ENCODE data around the gene FAT3. TPM values are rescaled to one million over a fixed set of nuclear protein-coding genes. Genes with fewer than 3 reads are reported as not detected.

The FAT3 gene
- total and polyA plus RNA-seq, 2 of the 4 experiments (the other 2 are of a cell fraction): 0.53 to 2.9 TPM

GRCh38 chr11:92190535-92191206, 33.9 kb upstream of the FAT3 start:
- in situ Hi-C loops (cut with MboI; ENCODE audit: low sequenced_read_pairs) (no loop called here), intact Hi-C loops (cut with micrococcal nuclease) (no loop called here), dilution Hi-C loops (cut with HindIII; ENCODE audit: low sequenced_read_pairs, unreplicated experiment) (no loop called here)
- DNase-seq: no peak
- Histone ChIP-seq H2BK20ac (ENCODE audit: low read depth, low read length) (no peak overlapping the region), H3K9me1 (ENCODE audit: insufficient read depth, low read length) (no peaks in the 10 kb centered on the region), H3K23ac (ENCODE audit: low read depth, low read length) (no peak overlapping the region), H2BK5ac (ENCODE audit: low read depth, low read length, poor library complexity, severe bottlenecking) (no peak overlapping the region), H2BK120ac (ENCODE audit: low read depth, low read length) (no peak overlapping the region), H3K18ac (ENCODE audit: low read depth, low read length) (no peak overlapping the region), H4K91ac (ENCODE audit: insufficient read depth, low read depth, low read length) (no peak overlapping the region), H3K4me3 (ENCODE audit: insufficient read depth, low read depth, low read length) (no peak overlapping the region), H3K27ac (ENCODE audit: insufficient read depth, low read length) (no peak overlapping the region), H2BK15ac (ENCODE audit: low read depth, low read length) (no peak overlapping the region), H3K56ac (ENCODE audit: extremely low read depth, insufficient read depth, low read length) (no peak overlapping the region), H4K5ac (ENCODE audit: low read depth, low read length) (no peak overlapping the region), H4K20me1 (ENCODE audit: insufficient read depth, low read length) (no peaks in the 10 kb centered on the region), H3K4me2 (ENCODE audit: low read depth, low read length) (no peak overlapping the region), H3K9me3 (ENCODE audit: control insufficient read depth, insufficient read depth, low read length) (no peaks in the 10 kb centered on the region), H3K4me1 (ENCODE audit: control insufficient read depth, insufficient read depth, low read length) (no peaks in the 10 kb centered on the region), H3K27me3 (ENCODE audit: control insufficient read depth, insufficient read depth, low read length) (no peaks in the 10 kb centered on the region), H3K79me1 (ENCODE audit: low read depth in 1 of 2, low read length in 2 of 2) (no peaks in the 10 kb centered on the region), H3K36me3 (ENCODE audit: control insufficient read depth, insufficient read depth, low read length) (no peaks in the 10 kb centered on the region), H3K4ac (ENCODE audit: low read depth, low read length) (no peak overlapping the region), H2AFZ (replicated peaks; ENCODE audit: low read length, poor library complexity) (no peak overlapping the region), H4K8ac (ENCODE audit: low read depth in 2 of 2, low read length in 2 of 2) (no peak overlapping the region), H2AK5ac (ENCODE audit: low read depth, low read length) (no peak overlapping the region), H3K14ac (replicated peaks; ENCODE audit: low read depth, low read length) (no peak overlapping the region), H2AK9ac (replicated peaks; ENCODE audit: low read depth, low read length, poor library complexity) (no peak overlapping the region), H3K9ac (ENCODE audit: low read depth, low read length) (no peak overlapping the region)
- no TSS peak for BruUV-seq (replicated peaks)
- ChIA-PET CTCF (no interaction called here), POLR2A (ENCODE audit: unreplicated experiment) (no interaction called here)
- no peak for ATAC-seq (ENCODE audit: low read depth)
- no CpG with 5 or more reads among the region's 2 CpGs for WGBS, 2 experiments (ENCODE audit: extremely low coverage in 2 of 2, insufficient read length in 1 of 2)
- no peak for TF ChIP-seq MXI1 (IDR thresholded peaks at IDR 0.05; ENCODE audit: borderline replicate concordance, low read depth, low read length)

Measured in IMR-90 (cell line).